CD4-positive, alpha-beta memory T cell (primary cell): Measurements from ENCODE around the gene FOXK2. TPM values are rescaled to one million over a fixed set of nuclear protein-coding genes. Genes with fewer than 3 reads are reported as not detected.
"Not testable (repeated sequence)": the region's sequence is repeated elsewhere in the genome, so short reads cannot be mapped to it uniquely, and the experiment has no call there.

Experiments
- CTCF ChIA-PET: fragments of 350-600 bp; sonication (Branson Sonifier 250); formaldehyde crosslinking; loops from one replicate; lab custom pipeline; 2021; ENCODE audit warnings: inconsistent platforms; ENCODE audit not compliant: partially characterized antibody; lab: Charles Lee
- POLR2A ChIA-PET: fragments of 350-600 bp; sonication (Branson Sonifier 250); formaldehyde crosslinking; loops from one replicate; lab custom pipeline; 2021; ENCODE audit not compliant: partially characterized antibody; lab: Charles Lee
- DNase-seq, 5 donors: peaks; one replicate each; pipeline versions ENCODE4 v3.0.0 to v3.0.0-alpha.2; 2020 to 2022; ENCODE audit warnings: mixed read lengths in 1 of 5
- H3K27ac ChIP-seq: one replicate; pipeline ENCODE4 v1.7.0; 2013; ENCODE audit warnings: low read depth, low read length
- H3K27me3 ChIP-seq: 2 replicates; pipeline ENCODE4 v1.7.0; 2013; ENCODE audit warnings: mild to moderate bottlenecking, low read length, moderate library complexity; ENCODE audit not compliant: insufficient read depth
- H3K36me3 ChIP-seq: 2 replicates; pipeline ENCODE4 v1.7.0; 2013; ENCODE audit warnings: mild to moderate bottlenecking, low read length, moderate library complexity; ENCODE audit not compliant: insufficient read depth
- H3K4me1 ChIP-seq: 2 replicates; pipeline ENCODE4 v1.7.0; 2013; ENCODE audit warnings: mild to moderate bottlenecking, low read length, moderate library complexity; ENCODE audit not compliant: insufficient read depth
- H3K4me3 ChIP-seq, 2 donors: one replicate each; pipeline ENCODE4 v1.7.0; 2013; ENCODE audit warnings: low read length in 2 of 2, mild to moderate bottlenecking in 1 of 2
- H3K9me3 ChIP-seq, 2 donors: one replicate each; pipeline ENCODE4 v1.7.0; 2013; ENCODE audit warnings: low read length in 2 of 2, control low read depth in 1 of 2; ENCODE audit not compliant: control insufficient read depth in 1 of 2
- H3K27ac Mint-ChIP-seq, 7 donors: one replicate each; pipeline ENCODE4 v1.8.0; 2020 to 2021; ENCODE audit warnings: mixed read lengths in 7 of 7, mild to moderate bottlenecking in 6 of 7, inconsistent platforms in 3 of 7, moderate library complexity in 3 of 7
- H3K27me3 Mint-ChIP-seq, 2 donors: one replicate each; pipeline ENCODE4 v1.8.0; 2020 to 2021; ENCODE audit warnings: mixed read lengths in 2 of 2
- H3K36me3 Mint-ChIP-seq, 2 donors: one replicate each; pipeline ENCODE4 v1.8.0; 2020 to 2021; ENCODE audit warnings: mixed read lengths in 2 of 2, inconsistent platforms in 1 of 2, mild to moderate bottlenecking in 1 of 2
- H3K4me1 Mint-ChIP-seq, 4 donors: one replicate each; pipeline ENCODE4 v1.8.0; 2020 to 2021; ENCODE audit warnings: mixed read lengths in 4 of 4, mild to moderate bottlenecking in 1 of 4
- H3K4me3 Mint-ChIP-seq, 8 donors: one replicate each; pipeline ENCODE4 v1.8.0; 2020 to 2021; ENCODE audit warnings: mixed read lengths in 8 of 8, mild to moderate bottlenecking in 7 of 8, moderate library complexity in 6 of 8, inconsistent platforms in 3 of 8
- H3K9me3 Mint-ChIP-seq, 8 donors: one replicate each; pipeline ENCODE4 v1.8.0; 2020 to 2021; ENCODE audit warnings: mixed read lengths in 8 of 8, mild to moderate bottlenecking in 5 of 8, inconsistent platforms in 3 of 8, moderate library complexity in 1 of 8
- intact Hi-C: fragments of 100-400 bp; cut with micrococcal nuclease; formaldehyde crosslinking; loops from one replicate; pipeline ENCODE4 v1.15.1; 2023
- polyA plus RNA-seq, 2 donors: library from polyadenylated mRNA; unstranded; fragments of 300-500 nt; fragmentation: Illumina TruSeq; gene quantifications; one replicate each; pipeline ENCODE4 v1.2.3, GENCODE V29; 2021
- total RNA-seq, 2 experiments: library from RNA; stranded (reverse); gene quantifications; one replicate each; pipeline ENCODE4 v1.2.3, GENCODE V29; 2021

FOXK2 gene
- total and polyA plus RNA-seq, 4 experiments from 2014 or later, result 1.3 to 57.5 (median 29.1) TPM

GRCh38 chr17:82503728-82504308 is 15.7 kb upstream of the FOXK2 start:
- Histone ChIP-seq H3K36me3 (no peaks in the 10 kb centered on the region), H3K9me3 (no peaks in the 10 kb centered on the region), H3K4me1 (no peaks in the 10 kb centered on the region), H3K4me3 (no peak overlapping the region), H3K27me3 (no peaks in the 10 kb centered on the region), H3K27ac (no peak overlapping the region)
- H3K4me1 Mint-ChIP-seq, result peaks cover 0 to 5% (median 2%) of the 10 kb centered on the region in 4 donors
- intact Hi-C loops, result no loop called here
- H3K9me3 Mint-ChIP-seq, result no peaks in the 10 kb centered on the region
- ChIA-PET POLR2A (no interaction called here), CTCF (interaction anchor here (1.7 kb wide), 1 partner anchor 11 kb away, joined by 4 read pairs; no protein-coding TSS in a partner anchor)
- H3K27ac Mint-ChIP-seq, result no peak overlapping the region
- no peaks in the 10 kb centered on the region for H3K27me3 Mint-ChIP-seq
- H3K4me3 Mint-ChIP-seq, result no peak overlapping the region
- H3K36me3 Mint-ChIP-seq, result no peaks in the 10 kb centered on the region
- DNase-seq, result no peak

DNA sequence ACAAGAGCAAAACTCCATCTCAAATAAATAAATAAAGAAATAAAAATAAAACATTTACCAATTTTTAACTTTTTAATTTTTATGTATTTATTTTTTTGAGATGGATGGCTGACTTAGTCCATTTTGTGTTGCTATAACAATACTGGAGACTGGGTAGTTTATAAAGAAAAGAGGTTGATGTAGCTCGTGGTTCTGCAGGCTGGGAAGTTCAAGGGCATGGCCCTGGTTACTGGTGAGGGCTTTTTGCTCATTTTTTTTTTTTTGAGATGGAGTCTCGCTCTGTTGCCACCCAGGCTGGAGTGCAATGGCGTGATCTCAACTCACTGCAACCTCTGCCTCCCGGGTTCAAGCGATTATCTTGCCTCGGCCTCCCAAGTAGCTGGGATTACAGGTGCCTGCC is 14.2 kb upstream of the FOXK2 start:
- DNase-seq, result no peak
- peaks cover 0 to 3% (median 1%) of the 10 kb centered on the region in 4 donors for H3K4me1 Mint-ChIP-seq
- ChIA-PET POLR2A (no interaction called here), CTCF (interaction anchor here (0.9 kb wide), 1 partner anchor 46 kb away, joined by 3 read pairs; no protein-coding TSS in a partner anchor)
- H3K27ac ChIP-seq, result no peak overlapping the region
- no peak overlapping the region for H3K4me3 Mint-ChIP-seq
- H3K36me3 Mint-ChIP-seq, result no peaks in the 10 kb centered on the region
- no peaks in the 10 kb centered on the region for H3K27me3 ChIP-seq
- H3K27ac Mint-ChIP-seq, result no peak overlapping the region
- intact Hi-C loops, result no loop called here
- no peaks in the 10 kb centered on the region for H3K4me1 ChIP-seq
- no peak overlapping the region for H3K4me3 ChIP-seq
- H3K36me3 ChIP-seq, result no peaks in the 10 kb centered on the region
- H3K9me3 Mint-ChIP-seq, result no peaks in the 10 kb centered on the region
- no peaks in the 10 kb centered on the region for H3K9me3 ChIP-seq
- H3K27me3 Mint-ChIP-seq, result no peaks in the 10 kb centered on the region

GRCh38 chr17:82506402-82506801 is 13.1 kb upstream of the FOXK2 start:
- POLR2A ChIA-PET, H3K36me3 Mint-ChIP-seq, H3K27ac ChIP-seq, H3K4me3 Mint-ChIP-seq, H3K4me1 ChIP-seq, H3K4me3 ChIP-seq, intact Hi-C loops, H3K27me3 Mint-ChIP-seq, DNase-seq, H3K36me3 ChIP-seq, H3K27me3 ChIP-seq, H3K9me3 Mint-ChIP-seq, H3K9me3 ChIP-seq, H3K4me1 Mint-ChIP-seq: not testable (repeated sequence)
- H3K27ac Mint-ChIP-seq, result peak overlapping the region in 2 of 7 donors; percentile 25 to 38
- CTCF ChIA-PET, result interaction anchor here (0.9 kb wide), 1 partner anchor 45 kb away, joined by 3 read pairs; no protein-coding TSS in a partner anchor

DNA sequence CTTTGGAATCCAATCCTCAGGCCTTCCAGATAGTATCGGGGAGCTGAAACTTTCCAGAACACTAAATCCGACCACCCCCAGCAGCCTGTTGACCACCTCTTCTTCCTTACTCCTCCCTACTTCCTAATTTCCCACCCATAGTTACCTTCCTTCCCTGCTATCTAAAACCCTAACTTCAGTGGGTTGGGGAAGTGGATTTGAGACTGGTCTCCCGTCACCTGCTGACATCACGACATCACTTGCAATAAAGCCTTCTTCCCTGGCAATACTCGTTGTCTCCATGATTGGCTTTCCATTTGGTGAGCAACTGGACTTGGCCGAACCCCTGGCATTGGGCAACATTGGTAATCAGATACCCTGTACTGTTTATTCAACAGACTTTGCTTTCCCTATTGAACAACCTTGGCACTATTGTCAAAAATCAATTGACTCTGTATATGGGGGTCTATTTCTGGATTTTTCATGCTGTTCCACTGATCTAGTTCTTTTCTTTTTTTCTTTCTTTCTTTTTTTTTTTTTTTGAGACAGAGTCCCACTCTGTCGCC is 11.8 kb upstream of the FOXK2 start:
- peaks cover 0 to 3% (median 1%) of the 10 kb centered on the region in 4 donors for H3K4me1 Mint-ChIP-seq
- H3K27me3 ChIP-seq, result no peaks in the 10 kb centered on the region
- no peaks in the 10 kb centered on the region for H3K9me3 ChIP-seq
- no peak overlapping the region for H3K4me3 ChIP-seq
- H3K4me3 Mint-ChIP-seq, result no peak overlapping the region
- no peaks in the 10 kb centered on the region for H3K9me3 Mint-ChIP-seq
- H3K27me3 Mint-ChIP-seq, result no peaks in the 10 kb centered on the region
- no peaks in the 10 kb centered on the region for H3K36me3 Mint-ChIP-seq
- intact Hi-C loops, result no loop called here
- CTCF ChIA-PET, result no interaction called here
- peak overlapping the region in 1 of 7 donors; percentile 62 for H3K27ac Mint-ChIP-seq
- POLR2A ChIA-PET, result no interaction called here
- H3K36me3 ChIP-seq, result no peaks in the 10 kb centered on the region
- H3K4me1 ChIP-seq, result no peaks in the 10 kb centered on the region
- no peak overlapping the region for H3K27ac ChIP-seq
- no peak for DNase-seq

DNA sequence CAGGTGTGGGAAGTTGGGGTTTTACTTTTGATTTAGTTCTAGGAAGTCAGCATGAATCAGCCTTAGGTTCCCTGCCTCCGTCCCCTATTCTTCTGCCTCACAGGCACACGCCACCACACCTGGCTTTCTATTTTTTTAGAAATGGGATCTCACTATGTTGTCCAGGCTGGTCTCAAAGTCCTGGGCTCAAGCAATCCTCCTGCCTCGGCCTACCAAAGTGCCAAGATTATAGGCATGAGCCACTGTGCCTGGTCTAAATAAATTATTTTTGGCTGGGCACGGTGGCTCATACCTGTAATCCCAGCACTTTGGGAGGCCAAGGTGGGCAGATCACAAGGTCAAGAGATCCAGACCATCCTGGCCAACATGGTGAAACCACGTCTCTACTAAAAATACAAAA is 7.9 kb upstream of the FOXK2 start:
- H3K36me3 ChIP-seq, H3K9me3 ChIP-seq, intact Hi-C loops, DNase-seq, H3K27ac ChIP-seq, H3K27me3 ChIP-seq, H3K36me3 Mint-ChIP-seq, H3K4me3 ChIP-seq, H3K4me1 ChIP-seq, CTCF ChIA-PET, POLR2A ChIA-PET, H3K27me3 Mint-ChIP-seq, H3K4me1 Mint-ChIP-seq, H3K9me3 Mint-ChIP-seq: not testable (repeated sequence)
- Mint-ChIP-seq H3K27ac (peak overlapping the region in 1 of 7 donors; percentile 42), H3K4me3 (peak overlapping the region in 3 of 8 donors; percentile 22 to 62 (median 32))

- H3K27me3 Mint-ChIP-seq, H3K4me1 Mint-ChIP-seq, H3K9me3 ChIP-seq, H3K27ac ChIP-seq, H3K27me3 ChIP-seq, H3K36me3 ChIP-seq, H3K36me3 Mint-ChIP-seq, H3K4me3 ChIP-seq, H3K27ac Mint-ChIP-seq, H3K4me1 ChIP-seq, intact Hi-C loops, H3K4me3 Mint-ChIP-seq, H3K9me3 Mint-ChIP-seq, DNase-seq: not testable (repeated sequence)
- ChIA-PET POLR2A (interaction anchor here (1.1 kb wide), 1 partner anchor 16 kb away, joined by 4 read pairs; no protein-coding TSS in a partner anchor), CTCF (interaction anchor here (0.9 kb wide), 1 partner anchor 17 kb away, joined by 3 read pairs; no protein-coding TSS in a partner anchor)
Observed at GRCh38 chr17:82513864-82514263, 5.7 kb upstream of the FOXK2 start.

- H3K4me1 ChIP-seq, result peaks cover 25% of the 10 kb centered on the region
- intact Hi-C loops, result no loop called here
- H3K36me3 ChIP-seq, result no peaks in the 10 kb centered on the region
- no peak overlapping the region for H3K4me3 ChIP-seq
- DNase-seq, result no peak
- Mint-ChIP-seq H3K27me3 (no peaks in the 10 kb centered on the region), H3K9me3 (peaks cover 0 to 3% (median 0%) of the 10 kb centered on the region in 8 donors), H3K4me1 (peaks cover 10 to 19% (median 11%) of the 10 kb centered on the region in 4 donors), H3K27ac (peak overlapping the region in 2 of 7 donors; percentile 4 to 87), H3K4me3 (no peak overlapping the region), H3K36me3 (peaks cover 0 to 5% of the 10 kb centered on the region in 2 donors)
- ChIA-PET CTCF (interaction anchor here (0.7 kb wide), 1 partner anchor 14 kb away, joined by 4 read pairs; no protein-coding TSS in a partner anchor), POLR2A (interaction anchor here (0.6 kb wide), 1 partner anchor 43 kb away, joined by 3 read pairs; no protein-coding TSS in a partner anchor)
- H3K27ac ChIP-seq, result no peak overlapping the region
- no peaks in the 10 kb centered on the region for H3K9me3 ChIP-seq
- H3K27me3 ChIP-seq, result no peaks in the 10 kb centered on the region
Observed at GRCh38 chr17:82517230-82517865, 2.2 kb upstream of the FOXK2 start.
